ENCODE measurements around the gene PGM2L1. TPM values are rescaled to one million over a fixed set of nuclear protein-coding genes. Genes with fewer than 3 reads are reported as not detected.

The PGM2L1 gene
- total RNA-seq, 1 donor from 2014 or later: 22.0 TPM

GRCh38 chr11:74390697-74391096 lies 7.5 kb downstream of the PGM2L1 start:
- Mint-ChIP-seq H3K4me1 (ENCODE audit: low read depth) (peaks cover 25% of the 10 kb centered on the region), H3K4me3 (ENCODE audit: unreplicated experiment) (no peak overlapping the region), H3K9me3 (ENCODE audit: low read depth) (no peaks in the 10 kb centered on the region), H3K27me3 (ENCODE audit: low read depth) (no peaks in the 10 kb centered on the region), H3K27ac (ENCODE audit: unreplicated experiment) (no peak overlapping the region), H3K36me3 (ENCODE audit: low read depth) (no peaks in the 10 kb centered on the region)
- TF ChIP-seq, protein P1, sequence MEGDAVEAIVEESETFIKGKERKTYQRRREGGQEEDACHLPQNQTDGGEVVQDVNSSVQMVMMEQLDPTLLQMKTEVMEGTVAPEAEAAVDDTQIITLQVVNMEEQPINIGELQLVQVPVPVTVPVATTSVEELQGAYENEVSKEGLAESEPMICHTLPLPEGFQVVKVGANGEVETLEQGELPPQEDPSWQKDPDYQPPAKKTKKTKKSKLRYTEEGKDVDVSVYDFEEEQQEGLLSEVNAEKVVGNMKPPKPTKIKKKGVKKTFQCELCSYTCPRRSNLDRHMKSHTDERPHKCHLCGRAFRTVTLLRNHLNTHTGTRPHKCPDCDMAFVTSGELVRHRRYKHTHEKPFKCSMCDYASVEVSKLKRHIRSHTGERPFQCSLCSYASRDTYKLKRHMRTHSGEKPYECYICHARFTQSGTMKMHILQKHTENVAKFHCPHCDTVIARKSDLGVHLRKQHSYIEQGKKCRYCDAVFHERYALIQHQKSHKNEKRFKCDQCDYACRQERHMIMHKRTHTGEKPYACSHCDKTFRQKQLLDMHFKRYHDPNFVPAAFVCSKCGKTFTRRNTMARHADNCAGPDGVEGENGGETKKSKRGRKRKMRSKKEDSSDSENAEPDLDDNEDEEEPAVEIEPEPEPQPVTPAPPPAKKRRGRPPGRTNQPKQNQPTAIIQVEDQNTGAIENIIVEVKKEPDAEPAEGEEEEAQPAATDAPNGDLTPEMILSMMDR (IDR thresholded peaks at IDR 0.05): no peak
- DNase-seq (ENCODE audit: low spot score): no peak

GRCh38 chr11:74388678-74389327 lies 9.4 kb downstream of the PGM2L1 start:
- H3K9me3 Mint-ChIP-seq (ENCODE audit: low read depth): no peaks in the 10 kb centered on the region
- TF ChIP-seq, protein P1 (IDR thresholded peaks at IDR 0.05): peak; percentile 93
- peaks cover 13% of the 10 kb centered on the region for H3K4me1 Mint-ChIP-seq (ENCODE audit: low read depth)
- H3K36me3 Mint-ChIP-seq (ENCODE audit: low read depth): no peaks in the 10 kb centered on the region
- H3K27me3 Mint-ChIP-seq (ENCODE audit: low read depth): no peaks in the 10 kb centered on the region
- no peak overlapping the region for H3K4me3 Mint-ChIP-seq (ENCODE audit: unreplicated experiment)
- no peak for DNase-seq (ENCODE audit: low spot score)
- no peak overlapping the region for H3K27ac Mint-ChIP-seq (ENCODE audit: unreplicated experiment)

DNA sequence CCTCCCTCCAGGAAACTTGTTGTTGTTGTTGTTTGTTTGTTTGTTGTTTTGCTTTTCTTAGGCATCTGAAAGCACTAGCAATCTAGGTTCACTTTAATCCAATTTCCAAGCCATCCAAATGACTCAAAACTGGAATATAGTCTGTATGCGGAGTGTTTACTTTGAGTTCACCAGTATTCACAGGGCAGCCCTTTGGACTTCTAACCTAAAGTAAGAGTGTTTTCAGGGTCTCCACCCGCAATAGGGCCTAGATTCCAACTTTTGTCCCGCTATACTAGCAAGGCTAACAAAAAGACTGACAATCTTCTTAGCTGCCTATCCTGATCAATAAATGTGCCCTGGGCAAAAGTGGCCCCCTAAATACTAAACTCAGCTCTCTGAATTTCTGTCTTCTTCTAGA lies 13.6 kb downstream of the PGM2L1 start:
- no peaks in the 10 kb centered on the region for H3K9me3 Mint-ChIP-seq (ENCODE audit: low read depth)
- H3K36me3 Mint-ChIP-seq (ENCODE audit: low read depth): peaks cover 2% of the 10 kb centered on the region
- peaks cover 13% of the 10 kb centered on the region for H3K4me1 Mint-ChIP-seq (ENCODE audit: low read depth)
- H3K27ac Mint-ChIP-seq (ENCODE audit: unreplicated experiment): no peak overlapping the region
- H3K27me3 Mint-ChIP-seq (ENCODE audit: low read depth): no peaks in the 10 kb centered on the region
- TF ChIP-seq, protein P1 (IDR thresholded peaks at IDR 0.05): no peak
- no peak overlapping the region for H3K4me3 Mint-ChIP-seq (ENCODE audit: unreplicated experiment)
- DNase-seq (ENCODE audit: low spot score): no peak

DNA sequence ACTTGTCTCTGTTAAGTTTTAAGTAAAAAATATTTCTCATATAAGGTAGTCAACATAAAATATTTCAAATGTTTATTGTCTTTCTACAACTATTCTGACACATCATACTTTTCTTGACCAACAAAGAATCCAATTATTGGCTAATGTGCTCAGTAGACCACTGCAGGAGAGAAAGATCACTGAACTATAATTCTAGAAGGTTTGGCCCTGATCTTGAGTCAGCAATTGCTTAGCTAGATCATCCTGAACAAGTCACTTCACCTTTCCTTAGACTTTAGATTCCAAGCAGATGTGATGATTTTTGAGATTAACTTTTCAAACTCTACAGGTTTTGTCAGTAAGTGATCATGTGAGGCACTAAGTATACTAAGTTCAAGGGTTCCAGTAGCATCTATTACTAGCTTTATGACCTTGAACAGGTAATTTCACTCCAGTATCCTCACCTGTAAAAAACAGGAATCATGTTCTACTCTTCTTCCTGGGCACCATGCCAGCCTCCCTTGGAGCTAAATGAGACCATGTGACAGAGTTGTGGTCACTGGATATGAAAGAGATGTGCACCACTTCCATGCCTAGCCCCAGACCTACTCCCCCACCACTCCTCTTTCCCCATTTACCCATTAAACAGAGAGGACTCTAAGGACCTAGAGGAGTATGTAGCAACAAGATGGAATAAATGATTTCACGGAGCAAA lies 17.3 kb downstream of the PGM2L1 start:
- no peak for DNase-seq (ENCODE audit: low spot score)
- Mint-ChIP-seq H3K27me3 (ENCODE audit: low read depth) (no peaks in the 10 kb centered on the region), H3K27ac (ENCODE audit: unreplicated experiment) (no peak overlapping the region), H3K4me1 (ENCODE audit: low read depth) (peaks cover 7% of the 10 kb centered on the region), H3K4me3 (ENCODE audit: unreplicated experiment) (no peak overlapping the region), H3K36me3 (ENCODE audit: low read depth) (peaks cover 3% of the 10 kb centered on the region), H3K9me3 (ENCODE audit: low read depth) (peaks cover 3% of the 10 kb centered on the region)
- TF ChIP-seq, protein P1 (IDR thresholded peaks at IDR 0.05): no peak

DNA sequence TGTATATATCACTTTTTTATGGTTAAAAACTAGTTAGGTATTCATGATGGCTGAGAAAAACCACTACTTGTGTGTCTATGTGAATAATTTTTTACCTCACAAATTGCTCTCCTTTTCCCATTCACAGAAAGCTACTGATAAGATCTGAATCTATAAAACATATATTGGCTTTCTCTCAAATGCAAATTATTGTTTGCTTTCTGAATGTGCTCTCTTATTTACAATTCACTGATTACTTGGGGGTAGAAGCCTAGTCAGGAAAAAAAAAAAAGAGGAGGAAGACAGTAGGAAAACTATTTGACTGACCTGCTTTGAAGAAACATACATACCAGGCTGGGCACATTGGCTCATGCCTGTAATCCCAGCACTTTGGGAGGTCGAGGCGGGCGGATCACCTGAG lies 20.5 kb downstream of the PGM2L1 start:
- H3K9me3 Mint-ChIP-seq (ENCODE audit: low read depth): peaks cover 3% of the 10 kb centered on the region
- TF ChIP-seq, protein P1 (IDR thresholded peaks at IDR 0.05): no peak
- DNase-seq (ENCODE audit: low spot score): no peak
- no peak overlapping the region for H3K4me3 Mint-ChIP-seq (ENCODE audit: unreplicated experiment)
- peaks cover 6% of the 10 kb centered on the region for H3K36me3 Mint-ChIP-seq (ENCODE audit: low read depth)
- no peaks in the 10 kb centered on the region for H3K27me3 Mint-ChIP-seq (ENCODE audit: low read depth)
- no peak overlapping the region for H3K27ac Mint-ChIP-seq (ENCODE audit: unreplicated experiment)
- peaks cover 16% of the 10 kb centered on the region for H3K4me1 Mint-ChIP-seq (ENCODE audit: low read depth)

Data from chondrocyte (in vitro differentiated cells).